CD4-positive, alpha-beta T cell (primary cell): Measurements from ENCODE around the gene GJB3. TPM values are rescaled to one million over a fixed set of nuclear protein-coding genes. Genes with fewer than 3 reads are reported as not detected.

Experiments used
- ATAC-seq: fragments of 200-7000 bp; cut with Tn5 transposase; one replicate; pipeline ENCODE4 v1.10.0; 2022; ENCODE audit warnings: mild to moderate bottlenecking; ENCODE audit not compliant: poor library complexity
- CTCF ChIA-PET: fragments of 350-600 bp; sonication (Branson Sonifier 250); formaldehyde crosslinking; loops from one replicate; lab custom pipeline; 2021; ENCODE audit warnings: antibody characterized with exemption, inconsistent platforms; lab: Charles Lee
- POLR2A ChIA-PET: fragments of 350-600 bp; sonication (Branson Sonifier 250); formaldehyde crosslinking; loops from one replicate; lab custom pipeline; 2021; ENCODE audit warnings: antibody characterized with exemption, inconsistent platforms; lab: Charles Lee
- DNase-seq, 14 experiments: peaks; one replicate each; pipeline ENCODE4 v3.0.0-alpha.2; 2013 to 2020; ENCODE audit warnings: mixed read lengths in 2 of 14
- H3K27ac ChIP-seq, 2 donors: one replicate each; pipeline versions ENCODE4 v1.5.1 to v1.7.0; 2013; ENCODE audit warnings: low read length in 2 of 2, low read depth in 1 of 2, mild to moderate bottlenecking in 1 of 2
- H3K27me3 ChIP-seq, 2 experiments: 1 replicate in 1 of 2; 2 replicates in 1 of 2; pipeline versions ENCODE4 v1.6.1 to v1.7.0; 2013; ENCODE audit warnings: low read length in 2 of 2, control low read depth in 1 of 2, mild to moderate bottlenecking in 1 of 2, moderate library complexity in 1 of 2; ENCODE audit not compliant: insufficient read depth in 2 of 2, control insufficient read depth in 1 of 2
- H3K36me3 ChIP-seq: one replicate; pipeline ENCODE4 v1.6.1; 2013; ENCODE audit warnings: low read length, control low read depth; ENCODE audit not compliant: insufficient read depth
- H3K4me1 ChIP-seq: one replicate; pipeline ENCODE4 v1.6.1; 2013; ENCODE audit warnings: low read length, control low read depth; ENCODE audit not compliant: insufficient read depth
- H3K4me3 ChIP-seq: one replicate; pipeline ENCODE4 v1.5.1; 2013; ENCODE audit warnings: mild to moderate bottlenecking, low read length, moderate library complexity
- H3K9me3 ChIP-seq, 2 experiments: 1 replicate in 1 of 2; 2 replicates in 1 of 2; pipeline versions ENCODE4 v1.6.1 to v1.7.0; 2013; ENCODE audit warnings: low read length in 2 of 2, mild to moderate bottlenecking in 2 of 2, control low read depth in 1 of 2, moderate library complexity in 1 of 2; ENCODE audit not compliant: control insufficient read depth in 1 of 2, insufficient read depth in 1 of 2
- H3K27ac Mint-ChIP-seq: one replicate; pipeline ENCODE4 v1.8.0; 2020; ENCODE audit warnings: mixed read lengths
- H3K27me3 Mint-ChIP-seq: one replicate; pipeline ENCODE4 v1.8.0; 2021; ENCODE audit warnings: mixed read lengths
- H3K36me3 Mint-ChIP-seq: one replicate; pipeline ENCODE4 v1.8.0; 2021; ENCODE audit warnings: low read depth, mixed read lengths
- H3K4me1 Mint-ChIP-seq: one replicate; pipeline ENCODE4 v1.8.0; 2021; ENCODE audit warnings: low read depth, mixed read lengths
- H3K4me3 Mint-ChIP-seq: one replicate; pipeline ENCODE4 v1.8.0; 2020; ENCODE audit warnings: mild to moderate bottlenecking, mixed read lengths
- H3K9me3 Mint-ChIP-seq: one replicate; pipeline ENCODE4 v1.8.0; 2020; ENCODE audit warnings: mixed read lengths
- CTCF ChIP-seq: fragments of 200-600 bp; IDR thresholded peaks from one replicate; pipeline ENCODE4 v1.8.0; 2022; ENCODE audit warnings: antibody characterized with exemption, mild to moderate bottlenecking
- intact Hi-C, 2 experiments: fragments of 100-400 bp; cut with DNase I in 1 of 2; cut with micrococcal nuclease in 1 of 2; formaldehyde crosslinking; loops; one replicate each; pipeline versions ENCODE4 v1.15.1 to v1.9.0; 2023 to 2025; cut with DNase I, micrococcal nuclease
- total RNA-seq, 174 experiments: library from RNA in 2 of 174; stranded (reverse) in 2 of 174; gene quantifications; one replicate each; pipeline ENCODE4 v1.2.3 and lab custom pipeline; 2021 to 2026

Gene GJB3
- total RNA-seq, 2 experiments from 2014 or later: not detected

GRCh38 chr1:34743775-34744174 is 37.2 kb upstream of the GJB3 start:
- Mint-ChIP-seq H3K36me3 (no peaks in the 10 kb centered on the region), H3K27ac (no peak overlapping the region), H3K9me3 (no peaks in the 10 kb centered on the region), H3K4me1 (no peaks in the 10 kb centered on the region), H3K4me3 (no peak overlapping the region), H3K27me3 (peaks cover 4% of the 10 kb centered on the region)
- no peaks in the 10 kb centered on the region for H3K27me3 ChIP-seq
- ChIA-PET POLR2A (no interaction called here), CTCF (interaction anchor here (1.1 kb wide), 1 partner anchor 108 kb away, joined by 4 read pairs; no protein-coding TSS in a partner anchor)
- no peaks in the 10 kb centered on the region for H3K9me3 ChIP-seq
- peaks cover 7% of the 10 kb centered on the region for H3K4me1 ChIP-seq
- no peaks in the 10 kb centered on the region for H3K36me3 ChIP-seq
- TF ChIP-seq CTCF: no peak
- ATAC-seq: no peak
- H3K4me3 ChIP-seq: no peak overlapping the region
- no peak for DNase-seq
- no peak overlapping the region for H3K27ac ChIP-seq
- intact Hi-C loops: loop anchor here in 1 of 2 experiments (2.0 kb wide), 1 partner anchor 1111 kb away; no protein-coding TSS in a partner anchor

GRCh38 chr1:34744851-34745250 is 36.2 kb upstream of the GJB3 start:
- H3K27me3 ChIP-seq: no peaks in the 10 kb centered on the region
- Mint-ChIP-seq H3K4me1 (no peaks in the 10 kb centered on the region), H3K4me3 (no peak overlapping the region), H3K9me3 (no peaks in the 10 kb centered on the region), H3K27me3 (peaks cover 4% of the 10 kb centered on the region), H3K27ac (no peak overlapping the region), H3K36me3 (no peaks in the 10 kb centered on the region)
- H3K4me3 ChIP-seq: no peak overlapping the region
- H3K36me3 ChIP-seq: no peaks in the 10 kb centered on the region
- ChIA-PET POLR2A (no interaction called here), CTCF (no interaction called here)
- H3K4me1 ChIP-seq: peaks cover 7% of the 10 kb centered on the region
- ATAC-seq: no peak
- no peak overlapping the region for H3K27ac ChIP-seq
- no peaks in the 10 kb centered on the region for H3K9me3 ChIP-seq
- intact Hi-C loops: no loop called here
- no peak for TF ChIP-seq CTCF
- no peak for DNase-seq

- no peak overlapping the region for H3K4me3 Mint-ChIP-seq
- TF ChIP-seq CTCF: no peak
- H3K27ac Mint-ChIP-seq: no peak overlapping the region
- DNase-seq (no peak), ATAC-seq (no peak)
- no peaks in the 10 kb centered on the region for H3K4me1 Mint-ChIP-seq
- POLR2A ChIA-PET: no interaction called here
- H3K9me3 Mint-ChIP-seq: no peaks in the 10 kb centered on the region
- CTCF ChIA-PET: no interaction called here
- Histone ChIP-seq H3K4me1 (peaks cover 7% of the 10 kb centered on the region), H3K9me3 (no peaks in the 10 kb centered on the region), H3K4me3 (no peak overlapping the region), H3K36me3 (no peaks in the 10 kb centered on the region), H3K27me3 (no peaks in the 10 kb centered on the region), H3K27ac (no peak overlapping the region)
- H3K36me3 Mint-ChIP-seq: no peaks in the 10 kb centered on the region
- peaks cover 4% of the 10 kb centered on the region for H3K27me3 Mint-ChIP-seq
- intact Hi-C loops: no loop called here
Measured at GRCh38 chr1:34745666-34746065, 35.3 kb upstream of the GJB3 start.
